ENCODE data around the gene TCERG1L.

TCERG1L gene

GRCh38 chr10:131077031-131077430 lies 234.5 kb downstream of the TCERG1L start:
- DNase-seq, result no peak

GRCh38 chr10:131076356-131076755 lies 235.2 kb downstream of the TCERG1L start:
- no peak for DNase-seq

- no peak for DNase-seq
These were observed 236.2 kb downstream of the TCERG1L start for GRCh38 chr10:131075218-131075770.

GRCh38 chr10:131074682-131075081 lies 236.8 kb downstream of the TCERG1L start:
- DNase-seq, result no peak

- DNase-seq, result no peak
These were observed 238.0 kb downstream of the TCERG1L start for GRCh38 chr10:131073469-131074035.

- no peak for DNase-seq
These were observed 238.7 kb downstream of the TCERG1L start for GRCh38 chr10:131072651-131073468.

- DNase-seq, result no peak
These were observed 239.8 kb downstream of the TCERG1L start for GRCh38 chr10:131071721-131072120.

- no peak for DNase-seq
These were observed 240.7 kb downstream of the TCERG1L start for GRCh38 chr10:131070856-131071255.

GRCh38 chr10:131068760-131069159 lies 242.8 kb downstream of the TCERG1L start:
- DNase-seq, result no peak

GRCh38 chr10:131068311-131068710 lies 243.2 kb downstream of the TCERG1L start:
- DNase-seq, result no peak

GRCh38 chr10:131067690-131068089 lies 243.8 kb downstream of the TCERG1L start:
- no peak for DNase-seq

GRCh38 chr10:131065673-131066305 lies 245.7 kb downstream of the TCERG1L start:
- no peak for DNase-seq

- no peak for DNase-seq
These were observed 248.2 kb downstream of the TCERG1L start for GRCh38 chr10:131063311-131063710.

- DNase-seq, result no peak
These were observed 248.8 kb downstream of the TCERG1L start for GRCh38 chr10:131062621-131063260.

- no peak for DNase-seq
These were observed 250.3 kb downstream of the TCERG1L start for GRCh38 chr10:131061216-131061615.

GRCh38 chr10:131059881-131060280 lies 251.6 kb downstream of the TCERG1L start:
- DNase-seq, result no peak

- no peak for DNase-seq
These were observed 252.7 kb downstream of the TCERG1L start for GRCh38 chr10:131058799-131059198.

GRCh38 chr10:131056781-131057180 lies 254.7 kb downstream of the TCERG1L start:
- DNase-seq, result no peak

GRCh38 chr10:131056091-131056579 lies 255.4 kb downstream of the TCERG1L start:
- DNase-seq, result no peak

- no peak for DNase-seq
These were observed 256.1 kb downstream of the TCERG1L start for GRCh38 chr10:131055437-131055836.

- DNase-seq, result no peak
These were observed 258.3 kb downstream of the TCERG1L start for GRCh38 chr10:131053192-131053591.

GRCh38 chr10:131050162-131050766 lies 261.3 kb downstream of the TCERG1L start:
- DNase-seq, result no peak

GRCh38 chr10:131049016-131049415 lies 262.5 kb downstream of the TCERG1L start:
- no peak for DNase-seq

All from GDM1 (cell line).